Measurements from ENCODE around the gene SFMBT2.

- no peak for TF ChIP-seq POLR2AphosphoS5 (IDR thresholded peaks at IDR 0.05)
- TF ChIP-seq POLR2A (IDR thresholded peaks at IDR 0.05; ENCODE audit: low read depth), result no peak
- TF ChIP-seq CTCF (IDR thresholded peaks at IDR 0.05), result no peak
Measured at GRCh38 chr10:7194571-7194970, 216.3 kb downstream of the SFMBT2 start.

All from esophagus muscularis mucosa (tissue), 3 donors.